ENCODE results near the gene SPRR5. TPM values are rescaled to one million over a fixed set of nuclear protein-coding genes. Genes with fewer than 3 reads are reported as not detected.

SPRR5 gene
- total RNA-seq, 1 donor from 2014 or later = not detected

- TF ChIP-seq, protein P1, sequence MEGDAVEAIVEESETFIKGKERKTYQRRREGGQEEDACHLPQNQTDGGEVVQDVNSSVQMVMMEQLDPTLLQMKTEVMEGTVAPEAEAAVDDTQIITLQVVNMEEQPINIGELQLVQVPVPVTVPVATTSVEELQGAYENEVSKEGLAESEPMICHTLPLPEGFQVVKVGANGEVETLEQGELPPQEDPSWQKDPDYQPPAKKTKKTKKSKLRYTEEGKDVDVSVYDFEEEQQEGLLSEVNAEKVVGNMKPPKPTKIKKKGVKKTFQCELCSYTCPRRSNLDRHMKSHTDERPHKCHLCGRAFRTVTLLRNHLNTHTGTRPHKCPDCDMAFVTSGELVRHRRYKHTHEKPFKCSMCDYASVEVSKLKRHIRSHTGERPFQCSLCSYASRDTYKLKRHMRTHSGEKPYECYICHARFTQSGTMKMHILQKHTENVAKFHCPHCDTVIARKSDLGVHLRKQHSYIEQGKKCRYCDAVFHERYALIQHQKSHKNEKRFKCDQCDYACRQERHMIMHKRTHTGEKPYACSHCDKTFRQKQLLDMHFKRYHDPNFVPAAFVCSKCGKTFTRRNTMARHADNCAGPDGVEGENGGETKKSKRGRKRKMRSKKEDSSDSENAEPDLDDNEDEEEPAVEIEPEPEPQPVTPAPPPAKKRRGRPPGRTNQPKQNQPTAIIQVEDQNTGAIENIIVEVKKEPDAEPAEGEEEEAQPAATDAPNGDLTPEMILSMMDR (IDR thresholded peaks at IDR 0.05; ENCODE audit: insufficient read depth, low read length, severe bottlenecking) = no peak
Observed at GRCh38 chr1:152959801-152960451, 12.9 kb downstream of the SPRR5 start.

GRCh38 chr1:152960452-152961044, 13.5 kb downstream of the SPRR5 start:
- Histone ChIP-seq H3K4me3 (ENCODE audit: low read depth, low read length) (no peak overlapping the region), H3K36me3 (ENCODE audit: control insufficient read depth, insufficient read depth, low read length) (no peaks in the 10 kb centered on the region), H3K27me3 (ENCODE audit: control insufficient read depth, insufficient read depth, low read length) (no peaks in the 10 kb centered on the region)
- FAIRE-seq (no peak), DNase-seq (ENCODE audit: low read depth) (no peak)
- TF ChIP-seq, protein P1 (IDR thresholded peaks at IDR 0.05; ENCODE audit: insufficient read depth, low read length, severe bottlenecking) = peak; percentile 20

More at GRCh38 chr1:152959801-152960451, 12.9 kb downstream of the SPRR5 start:
- H3K4me3 ChIP-seq (ENCODE audit: low read depth, low read length) = no peak overlapping the region
- no peaks in the 10 kb centered on the region for H3K27me3 ChIP-seq (ENCODE audit: control insufficient read depth, insufficient read depth, low read length)
- FAIRE-seq (no peak), DNase-seq (ENCODE audit: low read depth) (peak; percentile 51)
- H3K36me3 ChIP-seq (ENCODE audit: control insufficient read depth, insufficient read depth, low read length) = no peaks in the 10 kb centered on the region

DNA sequence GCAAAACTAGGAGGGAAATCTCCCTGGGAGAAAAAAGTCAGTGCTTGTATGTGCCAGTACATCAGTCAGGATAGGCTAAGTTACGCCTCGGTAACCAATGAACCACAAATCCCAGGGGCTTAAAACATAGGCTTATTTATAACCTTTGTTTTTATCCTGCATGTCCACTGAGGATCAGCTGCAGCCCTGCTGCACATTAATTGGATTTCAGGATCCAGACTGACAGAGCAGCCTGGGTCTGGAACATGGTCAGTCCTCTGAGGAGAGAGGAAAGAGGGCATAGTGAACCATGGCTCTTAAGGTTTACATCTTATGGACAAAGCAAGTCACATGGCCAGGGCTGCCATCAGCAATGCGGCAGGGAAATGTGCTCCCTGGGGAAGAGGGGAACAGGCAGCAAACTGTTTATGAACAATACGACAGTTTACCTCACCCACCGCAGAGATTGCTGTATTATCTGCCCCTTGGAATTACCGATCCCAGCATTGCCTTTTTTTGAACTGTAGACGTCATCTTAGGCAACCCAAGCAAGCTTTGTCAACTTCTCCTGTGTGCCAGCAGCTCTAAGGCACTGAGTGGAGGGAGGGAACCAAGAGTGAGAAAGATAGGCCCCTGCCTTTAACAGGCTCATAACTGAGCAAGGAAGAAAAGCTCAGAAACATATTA, 14.4 kb downstream of the SPRR5 start:
- FAIRE-seq (no peak), DNase-seq (ENCODE audit: low read depth) (no peak)
- TF ChIP-seq, protein P1 (IDR thresholded peaks at IDR 0.05; ENCODE audit: insufficient read depth, low read length, severe bottlenecking) = no peak
- Histone ChIP-seq H3K4me3 (ENCODE audit: low read depth, low read length) (no peak overlapping the region), H3K27me3 (ENCODE audit: control insufficient read depth, insufficient read depth, low read length) (no peaks in the 10 kb centered on the region), H3K36me3 (ENCODE audit: control insufficient read depth, insufficient read depth, low read length) (no peaks in the 10 kb centered on the region)

DNA sequence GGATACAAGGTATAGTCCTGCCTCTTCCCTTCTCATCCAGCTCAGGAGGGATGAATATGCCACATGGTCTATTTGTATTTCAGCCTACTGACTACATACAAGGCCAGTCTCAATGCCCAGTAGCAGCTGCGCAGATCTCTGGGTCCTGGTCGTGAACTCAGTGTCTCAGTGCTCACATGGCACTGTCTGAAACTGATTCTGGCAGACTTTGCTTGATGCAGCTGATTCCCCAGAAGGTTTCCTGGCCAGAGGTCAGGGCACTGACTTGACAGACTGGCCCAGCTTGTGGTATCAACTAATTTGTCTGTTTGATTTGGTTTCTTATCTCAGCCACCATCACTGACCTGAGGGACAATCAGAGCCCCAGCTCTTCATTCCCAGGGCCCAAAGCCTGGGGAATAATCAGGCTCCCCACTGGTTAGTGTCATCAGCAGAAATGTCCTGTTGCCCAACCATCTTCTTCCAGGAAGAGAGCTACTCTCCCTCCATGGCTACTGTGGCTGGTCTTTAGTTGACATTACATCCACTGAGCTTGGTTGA, 15.9 kb downstream of the SPRR5 start:
- DNase-seq (ENCODE audit: low read depth) (no peak), FAIRE-seq (peak; percentile 28)
- H3K4me3 ChIP-seq (ENCODE audit: low read depth, low read length) = no peak overlapping the region
- TF ChIP-seq, protein P1 (IDR thresholded peaks at IDR 0.05; ENCODE audit: insufficient read depth, low read length, severe bottlenecking) = no peak
- no peaks in the 10 kb centered on the region for H3K27me3 ChIP-seq (ENCODE audit: control insufficient read depth, insufficient read depth, low read length)
- H3K36me3 ChIP-seq (ENCODE audit: control insufficient read depth, insufficient read depth, low read length) = no peaks in the 10 kb centered on the region

DNA sequence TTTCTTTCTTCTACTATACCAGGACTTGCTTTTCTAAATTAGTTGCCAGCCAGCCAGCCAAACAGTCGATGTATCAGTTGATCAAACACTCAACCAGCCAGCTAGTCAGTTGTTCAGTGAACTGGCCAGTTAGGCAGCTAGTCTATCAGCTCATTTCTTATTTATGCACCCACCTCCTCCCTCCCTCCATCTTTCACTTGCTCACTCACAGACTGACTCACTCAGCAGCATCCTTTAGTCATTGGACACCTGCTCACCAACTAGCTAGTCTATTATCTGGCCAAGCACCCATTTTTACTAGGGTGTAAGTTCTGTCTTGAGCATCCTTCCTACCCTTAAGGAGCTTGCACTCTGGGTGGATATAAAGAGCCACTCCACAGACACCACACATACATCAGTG, 17.5 kb downstream of the SPRR5 start:
- Histone ChIP-seq H3K4me3 (ENCODE audit: low read depth, low read length) (no peak overlapping the region), H3K36me3 (ENCODE audit: control insufficient read depth, insufficient read depth, low read length) (no peaks in the 10 kb centered on the region), H3K27me3 (ENCODE audit: control insufficient read depth, insufficient read depth, low read length) (no peaks in the 10 kb centered on the region)
- FAIRE-seq = no peak
- TF ChIP-seq, protein P1 (IDR thresholded peaks at IDR 0.05; ENCODE audit: insufficient read depth, low read length, severe bottlenecking) = no peak
- peak; percentile 82 for DNase-seq (ENCODE audit: low read depth)

All from bronchial epithelial cell (primary cell).